Panc1 (cell line): ENCODE data around the gene ELOVL1.

Experiments used
- CTCF ChIP-seq: fragments of 450-650 bp; IDR thresholded peaks from 2 replicates; pipeline ENCODE4 v1.5.1; 2017; ENCODE audit warnings: mild to moderate bottlenecking
- POLR2AphosphoS5 ChIP-seq: IDR thresholded peaks from 2 replicates; pipeline ENCODE4 v1.6.1; 2012; ENCODE audit warnings: mild to moderate bottlenecking, low read depth, low read length, moderate library complexity

- no peak for TF ChIP-seq CTCF
- 0 out of 2 replicates have a peak, but pooled peaks have one; percentile 13 for TF ChIP-seq POLR2AphosphoS5
Observed at GRCh38 chr1:43349594-43350306, 18.1 kb downstream of the ELOVL1 start.
